IMR-90 (cell line): Measurements from ENCODE around the gene RGMB.

Source experiments
- POLR2A ChIP-seq: IDR thresholded peaks from 2 replicates; pipeline ENCODE4 v1.6.1; 2012; ENCODE audit warnings: mild to moderate bottlenecking, low read depth, low read length
- RAD21 ChIP-seq: IDR thresholded peaks from 2 replicates; pipeline ENCODE4 v1.6.1; 2012; ENCODE audit warnings: low read length, improper control_type of control experiment
- TF ChIP-seq, protein P1 (sequence below): conservative IDR thresholded peaks from 2 replicates; pipeline ENCODE4 v1.5.1; 2012; ENCODE audit warnings: mild to moderate bottlenecking, low read depth, low read length, improper control_type of control experiment

DNA sequence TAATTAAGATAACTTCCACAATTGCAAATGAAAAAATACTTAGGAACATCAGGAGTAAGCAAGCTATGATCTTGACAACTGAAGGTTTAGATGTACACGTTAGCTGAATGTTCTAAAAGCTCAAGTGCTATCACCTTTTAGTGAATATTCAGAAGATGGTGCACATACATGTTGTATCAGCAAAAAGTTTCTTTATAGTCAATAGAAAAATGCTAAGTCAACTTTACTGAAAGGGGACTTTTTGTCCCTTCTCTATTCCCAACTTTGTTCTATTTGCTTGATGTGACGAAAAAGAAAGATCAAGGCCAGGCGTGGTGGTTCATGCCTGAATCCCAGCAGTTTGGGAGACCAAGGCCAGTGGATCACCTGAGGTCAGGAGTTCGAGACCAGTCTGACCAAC is 7.6 kb upstream of the RGMB start:
- TF ChIP-seq, protein P1, sequence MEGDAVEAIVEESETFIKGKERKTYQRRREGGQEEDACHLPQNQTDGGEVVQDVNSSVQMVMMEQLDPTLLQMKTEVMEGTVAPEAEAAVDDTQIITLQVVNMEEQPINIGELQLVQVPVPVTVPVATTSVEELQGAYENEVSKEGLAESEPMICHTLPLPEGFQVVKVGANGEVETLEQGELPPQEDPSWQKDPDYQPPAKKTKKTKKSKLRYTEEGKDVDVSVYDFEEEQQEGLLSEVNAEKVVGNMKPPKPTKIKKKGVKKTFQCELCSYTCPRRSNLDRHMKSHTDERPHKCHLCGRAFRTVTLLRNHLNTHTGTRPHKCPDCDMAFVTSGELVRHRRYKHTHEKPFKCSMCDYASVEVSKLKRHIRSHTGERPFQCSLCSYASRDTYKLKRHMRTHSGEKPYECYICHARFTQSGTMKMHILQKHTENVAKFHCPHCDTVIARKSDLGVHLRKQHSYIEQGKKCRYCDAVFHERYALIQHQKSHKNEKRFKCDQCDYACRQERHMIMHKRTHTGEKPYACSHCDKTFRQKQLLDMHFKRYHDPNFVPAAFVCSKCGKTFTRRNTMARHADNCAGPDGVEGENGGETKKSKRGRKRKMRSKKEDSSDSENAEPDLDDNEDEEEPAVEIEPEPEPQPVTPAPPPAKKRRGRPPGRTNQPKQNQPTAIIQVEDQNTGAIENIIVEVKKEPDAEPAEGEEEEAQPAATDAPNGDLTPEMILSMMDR, result no peak
- TF ChIP-seq POLR2A (no peak), RAD21 (no peak)
